ENCODE results near the gene PAK2.
"Not testable (repeated sequence)": the region's sequence is repeated elsewhere in the genome, so short reads cannot be mapped to it uniquely, and the experiment has no call there.

The PAK2 gene

GRCh38 chr3:196788528-196788927 lies 48.9 kb downstream of the PAK2 start:
- DNase-seq, result no peak

DNA sequence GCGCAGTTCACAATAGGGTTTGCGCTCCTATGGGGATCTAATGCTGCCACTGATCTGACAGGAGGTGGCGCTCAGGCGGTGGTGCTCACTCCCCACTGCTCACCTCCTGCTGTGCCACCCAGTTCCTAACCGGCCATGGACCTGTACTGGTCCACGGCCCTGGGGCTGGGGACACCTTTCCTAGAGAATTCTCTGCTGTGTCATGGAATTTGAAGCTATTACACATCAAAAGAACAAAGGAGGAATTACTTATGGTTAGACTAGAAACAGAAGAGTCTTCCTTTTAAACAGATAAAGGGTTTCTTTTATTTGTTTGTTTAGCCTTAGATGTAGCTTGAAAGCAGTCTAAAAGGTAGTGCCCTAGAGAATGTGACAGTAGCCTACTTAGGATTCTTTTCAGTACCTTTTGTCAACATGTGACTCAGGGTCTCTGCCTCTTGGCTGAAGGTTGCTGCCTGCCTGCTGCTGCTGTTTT lies 50.3 kb downstream of the PAK2 start:
- DNase-seq, result no peak

- no peak for DNase-seq
Measured at GRCh38 chr3:196790636-196791035, 51.0 kb downstream of the PAK2 start.

DNA sequence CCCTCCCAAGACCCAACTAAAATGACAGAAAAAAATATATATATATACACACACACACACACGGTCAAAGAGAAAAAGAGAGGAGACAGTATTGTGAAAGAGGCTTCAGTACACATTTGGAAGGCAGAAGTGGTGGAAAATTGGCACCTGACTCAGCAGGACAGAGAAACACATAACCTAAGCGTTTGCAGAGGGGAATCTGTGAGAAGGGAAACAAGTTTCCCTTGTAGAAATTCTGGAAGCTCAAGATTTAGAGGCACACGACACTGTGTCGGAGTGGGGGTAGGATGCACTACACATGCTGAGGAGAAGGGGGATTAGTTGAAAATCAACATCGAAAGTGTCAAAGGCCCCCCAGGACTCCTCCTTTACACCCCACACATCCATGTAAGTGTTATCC lies 53.1 kb downstream of the PAK2 start:
- no peak for DNase-seq

DNA sequence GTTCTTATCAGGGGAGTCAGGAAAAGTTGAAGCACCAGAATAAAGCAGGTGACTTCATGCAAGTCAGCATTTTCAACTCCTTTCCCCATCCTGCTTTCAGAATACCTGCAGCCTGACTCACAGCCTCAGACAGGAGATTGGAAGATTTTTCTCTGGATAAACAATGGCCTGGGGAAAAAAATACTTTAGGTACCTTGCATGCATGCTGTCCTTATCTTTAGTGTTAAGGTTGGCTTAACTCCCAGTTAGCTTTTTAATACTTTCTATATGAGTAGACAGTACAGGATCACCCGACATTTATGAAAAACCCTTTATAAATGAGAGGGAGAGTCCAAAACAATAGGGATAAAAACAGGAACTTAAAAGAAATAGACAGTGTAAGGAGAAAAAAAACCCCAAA lies 53.6 kb downstream of the PAK2 start:
- no peak for DNase-seq

GRCh38 chr3:196794467-196794866 lies 54.8 kb downstream of the PAK2 start:
- no peak for DNase-seq

DNA sequence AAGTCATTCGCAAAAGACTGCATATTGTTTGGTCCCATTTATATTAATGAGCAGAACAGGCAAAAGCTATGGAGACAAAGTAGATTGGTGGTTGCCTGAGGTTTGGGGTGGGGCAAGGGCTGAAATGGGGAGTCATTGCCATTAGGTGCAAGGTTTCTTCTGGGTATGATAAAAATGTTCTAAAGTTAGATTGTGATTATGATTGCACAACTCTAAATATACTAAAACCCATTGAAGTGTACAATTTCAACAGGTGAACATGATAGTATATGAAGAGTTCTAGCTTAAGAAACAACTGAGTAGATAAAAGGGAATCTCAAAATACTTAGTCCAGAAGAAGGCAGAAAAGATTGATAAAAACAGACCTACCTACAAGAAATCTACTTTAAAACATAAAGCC lies 56.7 kb downstream of the PAK2 start:
- DNase-seq, result no peak

GRCh38 chr3:196800742-196801434 lies 61.2 kb downstream of the PAK2 start:
- DNase-seq, result no peak

GRCh38 chr3:196803891-196804468 lies 64.3 kb downstream of the PAK2 start:
- DNase-seq, result no peak

- no peak for DNase-seq
Measured at GRCh38 chr3:196804773-196805172, 65.1 kb downstream of the PAK2 start.

GRCh38 chr3:196810963-196811581 lies 71.4 kb downstream of the PAK2 start:
- DNase-seq, result no peak

DNA sequence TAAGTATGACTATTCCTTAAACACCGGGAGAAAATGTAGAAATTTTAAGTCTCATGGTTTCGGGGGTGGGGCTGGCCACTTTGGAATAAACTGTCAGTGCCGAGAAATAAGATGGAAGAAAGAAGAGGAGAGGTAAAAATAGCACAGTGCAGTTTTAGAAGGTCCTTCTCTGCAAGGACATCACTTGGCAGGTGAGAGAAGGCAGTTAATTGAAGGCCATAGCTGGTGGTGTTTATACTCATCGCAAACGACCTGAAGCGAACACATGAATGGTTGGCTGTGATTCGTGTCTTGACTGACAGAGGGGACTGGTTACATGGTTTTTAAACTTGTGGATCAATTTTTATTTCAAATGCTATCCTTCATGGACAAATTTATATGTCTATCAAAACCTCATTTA lies 73.2 kb downstream of the PAK2 start:
- no peak for DNase-seq

GRCh38 chr3:196813903-196814302 lies 74.2 kb downstream of the PAK2 start:
- no peak for DNase-seq

GRCh38 chr3:196821806-196822355 lies 82.2 kb downstream of the PAK2 start:
- DNase-seq, result no peak

GRCh38 chr3:196829651-196830050 lies 90.0 kb downstream of the PAK2 start:
- not testable (repeated sequence) for DNase-seq

- no peak for DNase-seq
Measured at GRCh38 chr3:196835086-196835485, 95.4 kb downstream of the PAK2 start.

GRCh38 chr3:196836626-196837025 lies 97.0 kb downstream of the PAK2 start:
- not testable (repeated sequence) for DNase-seq

DNA sequence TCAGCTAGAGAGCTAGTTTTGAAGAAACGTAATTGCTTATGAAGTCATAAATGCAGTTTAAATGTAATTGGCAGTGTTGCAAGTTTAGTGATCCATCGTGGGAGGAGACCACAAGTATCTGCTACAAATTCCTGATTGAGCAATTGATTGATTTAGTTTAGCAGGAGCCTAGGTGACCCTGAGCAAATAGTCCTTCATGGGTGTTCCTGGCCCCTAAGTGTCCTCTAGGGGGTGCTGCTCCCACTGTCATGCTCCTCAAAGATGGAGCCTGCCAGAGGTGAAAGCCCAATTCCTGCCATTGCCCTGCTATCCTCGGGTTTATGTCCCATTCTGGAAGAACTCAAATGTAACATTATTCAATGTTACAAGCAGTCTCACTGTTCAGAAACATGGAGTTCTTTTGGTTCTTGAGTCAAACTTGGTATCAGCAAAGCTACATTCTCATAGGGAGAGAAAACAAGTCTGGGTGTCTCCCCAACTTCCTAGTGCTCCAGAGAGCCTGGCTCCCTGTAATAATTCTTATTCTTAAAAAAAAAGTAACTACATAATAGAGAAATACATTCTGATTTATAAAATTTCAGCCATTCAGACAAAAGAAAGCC lies 98.3 kb downstream of the PAK2 start:
- peak; percentile 41 for DNase-seq

GRCh38 chr3:196839351-196839750 lies 99.7 kb downstream of the PAK2 start:
- DNase-seq, result not testable (repeated sequence)

GRCh38 chr3:196842567-196843434 lies 103.1 kb downstream of the PAK2 start:
- no peak for DNase-seq

- no peak for DNase-seq
Measured at GRCh38 chr3:196843435-196844110, 103.9 kb downstream of the PAK2 start.

All from effector CD8-positive, alpha-beta T cell (primary cell).